Activated CD4-positive, CD25-positive, alpha-beta regulatory T cell treated with anti-CD3 and anti-CD28 coated beads, Interleukin-2, amount 50 U/mL, for 72 hours (primary cell): ENCODE measurements around the gene LCN10.
"Not testable (repeated sequence)": the region's sequence is repeated elsewhere in the genome, so short reads cannot be mapped to it uniquely, and the experiment has no call there.

Experiments used
- DNase-seq: peaks from one replicate; pipeline ENCODE4 v3.0.0; 2021

The LCN10 gene

GRCh38 chr9:136769710-136770191 is 27.0 kb upstream of the LCN10 start:
- DNase-seq, result peak; percentile 69

GRCh38 chr9:136766410-136767120 is 23.8 kb upstream of the LCN10 start:
- DNase-seq, result peak; percentile 62

GRCh38 chr9:136765745-136766409 is 23.1 kb upstream of the LCN10 start:
- not testable (repeated sequence) for DNase-seq

- DNase-seq, result no peak
Measured at GRCh38 chr9:136765041-136765440, 22.3 kb upstream of the LCN10 start.

GRCh38 chr9:136764301-136764891 is 21.7 kb upstream of the LCN10 start, which contains the start of gene LCN15:
Gene LCN15, minus strand, starts transcription at chr9:136764518. Its CDS starts 30 bp downstream, at chr9:136764488.
- no peak for DNase-seq

- no peak for DNase-seq
Measured at GRCh38 chr9:136763649-136764035, 20.9 kb upstream of the LCN10 start.

GRCh38 chr9:136762915-136763648 is 20.3 kb upstream of the LCN10 start:
- DNase-seq, result peak; percentile 59

GRCh38 chr9:136762221-136762691 is 19.5 kb upstream of the LCN10 start:
- DNase-seq, result peak; percentile 25

- no peak for DNase-seq
Measured at GRCh38 chr9:136761545-136761981, 18.8 kb upstream of the LCN10 start.

- not testable (repeated sequence) for DNase-seq
Measured at GRCh38 chr9:136760834-136761544, 18.2 kb upstream of the LCN10 start.

GRCh38 chr9:136760424-136760823 is 17.7 kb upstream of the LCN10 start:
- DNase-seq, result no peak

GRCh38 chr9:136759436-136760325 is 16.9 kb upstream of the LCN10 start:
- DNase-seq, result no peak

- DNase-seq, result peak; percentile 17
Measured at GRCh38 chr9:136759001-136759400, 16.3 kb upstream of the LCN10 start.

- DNase-seq, result peak; percentile 30
Measured at GRCh38 chr9:136757751-136758140, 15.0 kb upstream of the LCN10 start.

GRCh38 chr9:136757328-136757727 is 14.6 kb upstream of the LCN10 start:
- DNase-seq, result peak; percentile 21

GRCh38 chr9:136756836-136757235 is 14.1 kb upstream of the LCN10 start:
- DNase-seq, result no peak

GRCh38 chr9:136756134-136756438 is 13.3 kb upstream of the LCN10 start:
- DNase-seq, result no peak

- DNase-seq, result not testable (repeated sequence)
Measured at GRCh38 chr9:136755302-136756133, 12.8 kb upstream of the LCN10 start.

GRCh38 chr9:136754626-136755301 is 12.0 kb upstream of the LCN10 start:
- DNase-seq, result no peak

GRCh38 chr9:136754059-136754572 is 11.4 kb upstream of the LCN10 start:
- no peak for DNase-seq
